HFFc6 (cell line): ENCODE results near the gene SEC24A. TPM values are rescaled to one million over a fixed set of nuclear protein-coding genes. Genes with fewer than 3 reads are reported as not detected.

Source experiments
- DNase-seq: peaks from one replicate; pipeline ENCODE4 v3.0.0-alpha.2; 2018
- H3K27ac Mint-ChIP-seq: 2 replicates; pipeline ENCODE4 v1.8.0; 2020; ENCODE audit warnings: mild to moderate bottlenecking, mixed read lengths
- H3K27me3 Mint-ChIP-seq: 2 replicates; pipeline ENCODE4 v1.8.0; 2021; ENCODE audit warnings: mild to moderate bottlenecking, moderate library complexity, mixed read lengths; ENCODE audit not compliant: insufficient read depth
- H3K36me3 Mint-ChIP-seq: 2 replicates; pipeline ENCODE4 v1.8.0; 2021; ENCODE audit warnings: low read depth, mixed read lengths
- H3K4me1 Mint-ChIP-seq: 2 replicates; pipeline ENCODE4 v1.8.0; 2020; ENCODE audit warnings: low read depth, mixed read lengths
- H3K4me3 Mint-ChIP-seq: 2 replicates; pipeline ENCODE4 v1.8.0; 2020; ENCODE audit warnings: mild to moderate bottlenecking, moderate library complexity, mixed read lengths
- H3K9me3 Mint-ChIP-seq: 2 replicates; pipeline ENCODE4 v1.8.0; 2020; ENCODE audit warnings: mild to moderate bottlenecking, mixed read lengths
- total RNA-seq, 6 experiments: library from RNA; stranded (reverse); fragmentation: NEBNext Ultra II Directional; extraction: Animal tissue kit (Norgen Biotek cat#: 25700); gene quantifications; 2 replicates in 1 of 6; 3 replicates in 5 of 6; pipeline ENCODE4 v1.2.3, GENCODE V29; 2021
- TF ChIP-seq, protein P1 (sequence below): fragments of 200-600 bp; sonication (generic); IDR thresholded peaks from 2 replicates; pipeline ENCODE4 v1.5.0; 2021; ENCODE audit warnings: antibody characterized with exemption, mild to moderate bottlenecking

SEC24A gene
- total RNA-seq, 6 experiments from 2014 or later, result 37.3 to 45.5 (median 42.2) TPM

DNA sequence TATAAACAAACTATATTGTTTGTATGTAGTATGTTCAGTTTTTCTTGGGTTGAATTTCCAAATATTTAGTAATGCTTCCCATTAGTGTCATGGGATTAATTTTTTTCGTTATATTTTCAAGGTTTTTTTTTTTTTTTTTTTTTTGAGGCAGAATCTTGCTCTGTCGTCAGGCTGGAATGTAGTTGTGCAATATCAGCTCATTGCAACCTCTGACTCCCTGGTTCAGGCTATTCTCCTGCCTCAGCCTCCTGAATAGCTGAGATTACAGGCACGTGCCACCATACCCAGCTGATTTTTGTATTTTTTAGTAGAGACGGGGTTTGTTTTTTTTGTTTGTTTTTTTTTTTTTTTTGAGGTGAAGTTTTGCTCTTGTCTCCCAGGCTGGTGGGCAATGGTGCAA is 120.6 kb downstream of the SEC24A start:
- no peak overlapping the region for H3K4me3 Mint-ChIP-seq

DNA sequence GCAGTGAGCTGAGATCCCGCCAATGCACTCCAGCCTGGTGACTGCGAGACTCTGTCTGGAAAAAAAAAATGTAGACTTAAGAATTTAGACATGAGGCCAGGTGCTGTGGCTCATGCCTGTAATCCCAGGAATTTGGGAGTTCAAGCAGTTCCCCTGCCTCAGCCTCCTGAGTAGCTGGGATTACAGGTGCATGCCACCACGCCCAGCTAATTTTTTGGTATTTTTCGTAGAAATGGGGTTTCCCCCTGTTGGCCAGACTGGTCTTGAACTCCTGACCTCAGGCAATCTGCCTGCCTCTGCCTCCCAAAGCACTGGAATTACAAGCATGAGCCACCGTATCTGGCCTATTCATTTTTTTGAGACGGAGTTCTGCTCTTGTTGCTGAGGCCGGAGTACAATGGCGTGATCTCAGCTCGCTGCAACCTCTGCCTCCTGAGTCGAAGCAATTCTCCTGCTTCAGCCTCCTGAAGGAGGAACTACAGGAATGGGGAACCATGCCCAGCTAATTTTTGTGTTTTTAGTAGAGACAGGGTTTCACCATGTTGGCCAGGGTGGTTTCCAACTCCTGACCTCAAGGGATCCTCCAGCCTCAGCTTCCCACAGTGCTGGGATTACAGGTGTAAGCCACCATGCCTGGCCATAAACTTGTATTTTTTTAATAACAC is 124.0 kb downstream of the SEC24A start:
- DNase-seq, result no peak
- H3K4me1 Mint-ChIP-seq, result no peaks in the 10 kb centered on the region; the same call in 1 of the 2 replicates
- H3K27me3 Mint-ChIP-seq, result no peaks in the 10 kb centered on the region
- no peak overlapping the region for H3K27ac Mint-ChIP-seq
- TF ChIP-seq, protein P1, sequence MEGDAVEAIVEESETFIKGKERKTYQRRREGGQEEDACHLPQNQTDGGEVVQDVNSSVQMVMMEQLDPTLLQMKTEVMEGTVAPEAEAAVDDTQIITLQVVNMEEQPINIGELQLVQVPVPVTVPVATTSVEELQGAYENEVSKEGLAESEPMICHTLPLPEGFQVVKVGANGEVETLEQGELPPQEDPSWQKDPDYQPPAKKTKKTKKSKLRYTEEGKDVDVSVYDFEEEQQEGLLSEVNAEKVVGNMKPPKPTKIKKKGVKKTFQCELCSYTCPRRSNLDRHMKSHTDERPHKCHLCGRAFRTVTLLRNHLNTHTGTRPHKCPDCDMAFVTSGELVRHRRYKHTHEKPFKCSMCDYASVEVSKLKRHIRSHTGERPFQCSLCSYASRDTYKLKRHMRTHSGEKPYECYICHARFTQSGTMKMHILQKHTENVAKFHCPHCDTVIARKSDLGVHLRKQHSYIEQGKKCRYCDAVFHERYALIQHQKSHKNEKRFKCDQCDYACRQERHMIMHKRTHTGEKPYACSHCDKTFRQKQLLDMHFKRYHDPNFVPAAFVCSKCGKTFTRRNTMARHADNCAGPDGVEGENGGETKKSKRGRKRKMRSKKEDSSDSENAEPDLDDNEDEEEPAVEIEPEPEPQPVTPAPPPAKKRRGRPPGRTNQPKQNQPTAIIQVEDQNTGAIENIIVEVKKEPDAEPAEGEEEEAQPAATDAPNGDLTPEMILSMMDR, result no peak
- no peak overlapping the region for H3K4me3 Mint-ChIP-seq
- peaks cover 21% of the 10 kb centered on the region for H3K36me3 Mint-ChIP-seq
- no peaks in the 10 kb centered on the region for H3K9me3 Mint-ChIP-seq

More for the DNA sequence above, 120.6 kb downstream of the SEC24A start:
- no peaks in the 10 kb centered on the region for H3K27me3 Mint-ChIP-seq
- no peaks in the 10 kb centered on the region for H3K9me3 Mint-ChIP-seq
- H3K36me3 Mint-ChIP-seq, result peaks cover 16% of the 10 kb centered on the region
- H3K27ac Mint-ChIP-seq, result peak overlapping the region; percentile 38
- DNase-seq, result peak; percentile 32
- no peaks in the 10 kb centered on the region; the same call in 1 of the 2 replicates for H3K4me1 Mint-ChIP-seq
- TF ChIP-seq, protein P1, result no peak

DNA sequence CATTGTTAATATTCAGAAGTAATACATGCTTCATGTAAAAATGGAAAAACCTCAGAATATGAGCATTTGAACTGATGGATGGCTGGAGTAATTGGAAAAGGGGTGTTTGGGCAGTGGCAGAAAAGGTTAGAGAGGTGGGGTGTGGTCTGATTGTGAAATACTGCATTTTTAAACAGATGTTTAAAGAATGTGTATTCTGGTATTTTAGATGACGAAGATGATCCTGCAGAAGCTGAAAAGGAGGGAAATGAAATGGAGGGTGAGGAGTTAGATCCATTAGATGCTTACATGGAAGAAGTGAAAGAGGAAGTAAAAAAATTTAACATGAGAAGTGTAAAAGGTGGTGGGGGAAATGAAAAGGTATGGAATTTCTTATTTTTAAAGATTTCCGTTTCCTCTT is 128.8 kb downstream of the SEC24A start:
- Mint-ChIP-seq H3K36me3 (peaks cover 30% of the 10 kb centered on the region), H3K4me1 (no peaks in the 10 kb centered on the region; the same call in 1 of the 2 replicates), H3K9me3 (no peaks in the 10 kb centered on the region), H3K4me3 (no peak overlapping the region), H3K27ac (no peak overlapping the region; the same call in 1 of the 2 replicates), H3K27me3 (no peaks in the 10 kb centered on the region)
- DNase-seq, result no peak
- TF ChIP-seq, protein P1, result no peak

Other genes with a start within 250 kb of the SEC24A start
- 10 to 100 TPM; 23.3 to 30.2 (median 28.4) TPM for gene CDKN2AIPNL, start 236.9 kb upstream of the SEC24A start, total RNA-seq
- gene JADE2, start 123.1 kb upstream of the SEC24A start, total RNA-seq, result 10 to 100 TPM; 32.8 to 41.0 (median 39.6) TPM
- gene SAR1B, start 16.0 kb upstream of the SEC24A start, total RNA-seq, result 100 to 1,000 TPM in 4 of 6 experiments, 10 to 100 TPM in 2; 94.0 to 108 (median 103) TPM
- gene CAMLG, start 89.8 kb downstream of the SEC24A start, total RNA-seq, result 10 to 100 TPM; 25.2 to 35.1 (median 26.3) TPM
- gene DDX46, start 110.0 kb downstream of the SEC24A start, total RNA-seq, result 10 to 100 TPM; 31.2 to 46.4 (median 43.3) TPM
- gene C5orf24, start 197.2 kb downstream of the SEC24A start, total RNA-seq, result 10 to 100 TPM; 48.8 to 61.5 (median 57.6) TPM
- 100 to 1,000 TPM; 106 to 127 (median 125) TPM for gene TXNDC15, start 225.6 kb downstream of the SEC24A start, total RNA-seq